ENCODE data around the gene SENP6.
"Not testable (repeated sequence)": the region's sequence is repeated elsewhere in the genome, so short reads cannot be mapped to it uniquely, and the experiment has no call there.

GRCh38 chr6:75731029-75731428, 129.3 kb downstream of the SENP6 start:
- TF ChIP-seq POLR2AphosphoS5 (IDR thresholded peaks at IDR 0.05; ENCODE audit: borderline replicate concordance, low read depth, low read length); EZH2 (IDR thresholded peaks at IDR 0.05); FOXP2 (optimal IDR thresholded peaks at IDR 0.05; ENCODE audit: control extremely low read depth, extremely low read length, insufficient read depth): not testable (repeated sequence)
